Measurements from ENCODE around the gene CDKL2. TPM values are rescaled to one million over a fixed set of nuclear protein-coding genes. Genes with fewer than 3 reads are reported as not detected.

The CDKL2 gene
- total and polyA plus RNA-seq, 3 donors from 2014 or later = 11.3 to 41.0 (median 11.9) TPM

DNA sequence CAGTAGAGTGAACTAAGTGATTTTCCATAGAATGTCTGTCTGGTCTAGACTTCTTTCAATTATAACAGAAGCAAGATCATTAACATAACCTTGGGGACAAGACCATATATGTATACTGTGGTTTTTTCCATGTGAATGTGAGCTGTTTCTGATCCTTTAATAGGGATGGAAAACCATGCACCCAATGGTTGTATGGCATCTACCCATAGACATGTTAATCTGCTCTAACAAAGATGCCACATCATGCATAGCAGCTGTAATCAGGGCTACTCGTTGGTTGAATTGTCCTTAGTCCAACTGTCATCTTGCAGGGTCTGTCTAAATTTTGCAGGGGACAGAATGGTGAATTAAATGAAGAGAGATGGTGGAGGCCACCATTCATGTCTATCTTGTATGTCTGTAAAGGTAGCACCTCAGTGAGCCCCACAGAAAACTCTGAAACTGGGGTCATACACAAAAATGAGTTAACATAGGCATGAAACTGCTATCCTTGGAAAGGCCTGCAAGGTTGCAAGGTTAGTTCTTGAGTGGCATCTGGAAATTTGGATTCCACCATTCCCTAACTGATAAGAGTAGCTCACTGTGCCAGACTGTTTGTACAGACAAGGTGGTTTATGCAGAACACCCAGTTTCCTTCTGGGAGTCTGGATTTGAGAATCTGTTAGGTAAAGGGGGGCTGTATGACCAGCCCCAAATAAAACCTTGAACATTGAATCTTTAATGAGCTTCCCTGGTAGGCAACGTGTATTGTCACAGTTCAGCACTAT lies 99.6 kb downstream of the CDKL2 start:
- no peaks in the 10 kb centered on the region for H3K36me3 ChIP-seq (ENCODE audit: low read depth, missing control alignments)
- no peak overlapping the region for H3K4me3 ChIP-seq
- no peaks in the 10 kb centered on the region for H3K4me1 ChIP-seq
- H3K27ac ChIP-seq = no peak overlapping the region
- WGBS, 2 donors = 89 to 92% methylated on average over 2 of the region's 2 CpGs
- TF ChIP-seq POLR2A (IDR thresholded peaks at IDR 0.05) = no peak
- TF ChIP-seq, protein P1, sequence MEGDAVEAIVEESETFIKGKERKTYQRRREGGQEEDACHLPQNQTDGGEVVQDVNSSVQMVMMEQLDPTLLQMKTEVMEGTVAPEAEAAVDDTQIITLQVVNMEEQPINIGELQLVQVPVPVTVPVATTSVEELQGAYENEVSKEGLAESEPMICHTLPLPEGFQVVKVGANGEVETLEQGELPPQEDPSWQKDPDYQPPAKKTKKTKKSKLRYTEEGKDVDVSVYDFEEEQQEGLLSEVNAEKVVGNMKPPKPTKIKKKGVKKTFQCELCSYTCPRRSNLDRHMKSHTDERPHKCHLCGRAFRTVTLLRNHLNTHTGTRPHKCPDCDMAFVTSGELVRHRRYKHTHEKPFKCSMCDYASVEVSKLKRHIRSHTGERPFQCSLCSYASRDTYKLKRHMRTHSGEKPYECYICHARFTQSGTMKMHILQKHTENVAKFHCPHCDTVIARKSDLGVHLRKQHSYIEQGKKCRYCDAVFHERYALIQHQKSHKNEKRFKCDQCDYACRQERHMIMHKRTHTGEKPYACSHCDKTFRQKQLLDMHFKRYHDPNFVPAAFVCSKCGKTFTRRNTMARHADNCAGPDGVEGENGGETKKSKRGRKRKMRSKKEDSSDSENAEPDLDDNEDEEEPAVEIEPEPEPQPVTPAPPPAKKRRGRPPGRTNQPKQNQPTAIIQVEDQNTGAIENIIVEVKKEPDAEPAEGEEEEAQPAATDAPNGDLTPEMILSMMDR (IDR thresholded peaks at IDR 0.05) = no peak
- no peaks in the 10 kb centered on the region for H3K9me3 ChIP-seq
- no peaks in the 10 kb centered on the region for H3K27me3 ChIP-seq
- DNase-seq = no peak
- intact Hi-C loops (cut with DNase I; ENCODE audit: low total_unique reads) = no loop called here

Small RNAs within 50 kb of the gene (small RNA-seq; reads per million reads assigned to genes)
- gene RF00019 = 0 reads per million in 2 donors

Other genes starting within 250 kb of the CDKL2 start
- 10 to 100 TPM; 35.5 to 44.5 TPM for gene RCHY1, start 116.1 kb downstream of the CDKL2 start, total RNA-seq
- 49.5 TPM for gene RCHY1, start 116.1 kb downstream of the CDKL2 start, polyA plus RNA-seq (ENCODE audit: insufficient read depth, low read depth, low replicate concordance)
- 10 to 100 TPM; 30.2 to 44.0 TPM for gene THAP6, start 116.1 kb downstream of the CDKL2 start, total RNA-seq
- gene THAP6, start 116.1 kb downstream of the CDKL2 start, polyA plus RNA-seq (ENCODE audit: insufficient read depth, low read depth, low replicate concordance) = 35.1 TPM
- not detected for gene ODAPH, start 74.5 kb downstream of the CDKL2 start, total RNA-seq
- gene ODAPH, start 74.5 kb downstream of the CDKL2 start, polyA plus RNA-seq (ENCODE audit: insufficient read depth, low read depth, low replicate concordance) = not detected
- 100 to 1,000 TPM; 102 to 105 TPM for gene G3BP2, start 42.9 kb upstream of the CDKL2 start, total RNA-seq
- gene G3BP2, start 42.9 kb upstream of the CDKL2 start, polyA plus RNA-seq (ENCODE audit: insufficient read depth, low read depth, low replicate concordance) = 134 TPM
- gene USO1, start 94.0 kb upstream of the CDKL2 start, total RNA-seq = 10 to 100 TPM; 57.5 to 64.6 TPM
- 53.3 TPM for gene USO1, start 94.0 kb upstream of the CDKL2 start, polyA plus RNA-seq (ENCODE audit: insufficient read depth, low read depth, low replicate concordance)

All from testis (tissue), 3 donors.